Mucosa of descending colon (tissue), 3 donors: ENCODE data around the gene STPG4. TPM values are rescaled to one million over a fixed set of nuclear protein-coding genes. Genes with fewer than 3 reads are reported as not detected.
"Not testable (repeated sequence)": the region's sequence is repeated elsewhere in the genome, so short reads cannot be mapped to it uniquely, and the experiment has no call there.

Source experiments
- ATAC-seq: fragments of 200-7000 bp; cut with Tn5 transposase; one replicate; pipeline ENCODE4 v1.9.1; 2020; ENCODE audit warnings: mild to moderate bottlenecking, moderate library complexity
- DNase-seq, 3 donors: peaks; one replicate each; pipeline ENCODE4 v3.0.0-alpha.2; 2020
- H3K36me3 ChIP-seq: fragments of 200-600 bp; one replicate; pipeline ENCODE4 v1.8.0; 2021; ENCODE audit warnings: low read depth, mild to moderate bottlenecking
- H3K4me1 ChIP-seq: fragments of 200-600 bp; one replicate; pipeline ENCODE4 v1.8.0; 2021; ENCODE audit warnings: low read depth, mild to moderate bottlenecking
- H3K4me3 ChIP-seq: fragments of 200-600 bp; one replicate; pipeline ENCODE4 v1.8.0; 2021; ENCODE audit warnings: mild to moderate bottlenecking
- H3K9me3 ChIP-seq: fragments of 200-600 bp; one replicate; pipeline ENCODE4 v1.8.0; 2021; ENCODE audit warnings: mild to moderate bottlenecking
- intact Hi-C, 2 donors: fragments of 100-400 bp; cut with DNase I in 1 of 2; cut with micrococcal nuclease in 1 of 2; formaldehyde crosslinking; loops; one replicate each; pipeline versions ENCODE4 v1.11.0 to v1.11.1; 2022; cut with DNase I, micrococcal nuclease
- total RNA-seq, 3 donors: library from RNA; stranded (reverse); fragmentation: NEBNext Ultra II Directional in 2 of 3; extraction: Animal tissue kit (Norgen Biotek cat#: 25700) in 2 of 3; gene quantifications; one replicate each; pipeline versions ENCODE4 v1.2.1 to v1.2.4, GENCODE V29; 2021 to 2023
- TF ChIP-seq, protein P1 (sequence below): fragments of 200-600 bp; IDR thresholded peaks from one replicate; pipeline ENCODE4 v1.8.0; 2022; ENCODE audit warnings: antibody characterized with exemption, mild to moderate bottlenecking
- donor health status: DM: no; HTN: no; CAD: no; lungs with moderate emphysema.
- donor health status: DM: no; HTN: no; CAD: no.
- donor health status: DM: no; HTN: yes; CAD: no.

STPG4 gene
- total RNA-seq, 3 donors from 2014 or later, result 0.46 to 0.63 TPM; not detected in 1

GRCh38 chr2:47172922-47173695 is 18.0 kb upstream of the STPG4 start:
- intact Hi-C loops, result no loop called here
- no peaks in the 10 kb centered on the region for H3K9me3 ChIP-seq
- no peaks in the 10 kb centered on the region for H3K36me3 ChIP-seq
- no peak overlapping the region for H3K4me3 ChIP-seq
- no peak for DNase-seq
- TF ChIP-seq, protein P1, sequence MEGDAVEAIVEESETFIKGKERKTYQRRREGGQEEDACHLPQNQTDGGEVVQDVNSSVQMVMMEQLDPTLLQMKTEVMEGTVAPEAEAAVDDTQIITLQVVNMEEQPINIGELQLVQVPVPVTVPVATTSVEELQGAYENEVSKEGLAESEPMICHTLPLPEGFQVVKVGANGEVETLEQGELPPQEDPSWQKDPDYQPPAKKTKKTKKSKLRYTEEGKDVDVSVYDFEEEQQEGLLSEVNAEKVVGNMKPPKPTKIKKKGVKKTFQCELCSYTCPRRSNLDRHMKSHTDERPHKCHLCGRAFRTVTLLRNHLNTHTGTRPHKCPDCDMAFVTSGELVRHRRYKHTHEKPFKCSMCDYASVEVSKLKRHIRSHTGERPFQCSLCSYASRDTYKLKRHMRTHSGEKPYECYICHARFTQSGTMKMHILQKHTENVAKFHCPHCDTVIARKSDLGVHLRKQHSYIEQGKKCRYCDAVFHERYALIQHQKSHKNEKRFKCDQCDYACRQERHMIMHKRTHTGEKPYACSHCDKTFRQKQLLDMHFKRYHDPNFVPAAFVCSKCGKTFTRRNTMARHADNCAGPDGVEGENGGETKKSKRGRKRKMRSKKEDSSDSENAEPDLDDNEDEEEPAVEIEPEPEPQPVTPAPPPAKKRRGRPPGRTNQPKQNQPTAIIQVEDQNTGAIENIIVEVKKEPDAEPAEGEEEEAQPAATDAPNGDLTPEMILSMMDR, result no peak
- no peak for ATAC-seq
- peaks cover 36% of the 10 kb centered on the region for H3K4me1 ChIP-seq

- no peak for DNase-seq
- Histone ChIP-seq H3K4me3 (no peak overlapping the region), H3K36me3 (no peaks in the 10 kb centered on the region), H3K4me1 (peaks cover 36% of the 10 kb centered on the region), H3K9me3 (no peaks in the 10 kb centered on the region)
- TF ChIP-seq, protein P1, result no peak
- no peak for ATAC-seq
- intact Hi-C loops, result no loop called here
Measured at GRCh38 chr2:47172156-47172921, 17.2 kb upstream of the STPG4 start.

- intact Hi-C loops, result no loop called here
- Histone ChIP-seq H3K4me1 (peaks cover 36% of the 10 kb centered on the region), H3K9me3 (no peaks in the 10 kb centered on the region), H3K4me3 (no peak overlapping the region), H3K36me3 (peaks cover 4% of the 10 kb centered on the region)
- TF ChIP-seq, protein P1, result no peak
- no peak for DNase-seq
- ATAC-seq, result no peak
Measured at GRCh38 chr2:47169784-47170183, 14.7 kb upstream of the STPG4 start.

DNA sequence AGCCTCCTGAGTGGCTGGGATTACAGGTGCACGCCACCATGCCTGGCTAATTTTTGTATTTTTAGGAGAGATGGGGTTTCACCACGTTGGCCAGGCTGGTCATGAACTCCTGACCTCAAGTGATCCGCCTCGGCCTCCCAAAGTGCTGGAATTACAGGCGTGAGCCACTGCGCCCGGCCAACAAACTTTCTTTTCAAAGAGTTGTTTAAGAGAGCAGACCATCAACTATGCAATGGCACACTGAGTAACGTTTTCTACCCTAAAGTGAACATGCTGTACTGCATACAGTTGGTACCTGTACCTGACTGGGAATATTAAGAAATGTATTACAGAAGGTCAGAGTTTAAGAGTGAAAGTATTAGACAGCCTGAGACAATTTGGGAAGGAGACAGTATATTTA is 13.8 kb upstream of the STPG4 start:
- H3K9me3 ChIP-seq, H3K4me3 ChIP-seq, intact Hi-C loops, ATAC-seq, DNase-seq, H3K36me3 ChIP-seq: not testable (repeated sequence)
- peaks cover 33% of the 10 kb centered on the region for H3K4me1 ChIP-seq

DNA sequence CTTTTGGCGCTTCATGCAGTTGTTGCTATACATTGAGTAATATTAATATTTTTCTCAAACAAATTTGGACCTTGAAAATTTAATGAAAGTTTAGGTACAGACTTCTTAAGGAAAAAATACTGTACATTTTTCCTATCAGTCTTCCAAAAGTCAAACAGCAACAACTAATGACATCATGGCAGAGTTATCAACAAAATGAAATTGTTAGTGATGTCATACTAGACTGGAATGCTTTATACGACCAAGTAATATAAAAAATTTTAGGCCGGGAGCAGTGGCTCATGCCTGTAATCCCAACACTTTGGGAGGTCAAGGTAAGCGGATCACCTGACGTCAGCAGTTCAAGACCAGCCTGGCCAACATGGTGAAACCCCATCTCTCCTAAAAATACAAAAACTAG is 12.0 kb upstream of the STPG4 start:
- peaks cover 4% of the 10 kb centered on the region for H3K36me3 ChIP-seq
- TF ChIP-seq, protein P1, result no peak
- no peak overlapping the region for H3K4me3 ChIP-seq
- intact Hi-C loops, result no loop called here
- DNase-seq, result no peak
- H3K4me1 ChIP-seq, result peaks cover 22% of the 10 kb centered on the region
- ATAC-seq, result no peak
- no peaks in the 10 kb centered on the region for H3K9me3 ChIP-seq

DNA sequence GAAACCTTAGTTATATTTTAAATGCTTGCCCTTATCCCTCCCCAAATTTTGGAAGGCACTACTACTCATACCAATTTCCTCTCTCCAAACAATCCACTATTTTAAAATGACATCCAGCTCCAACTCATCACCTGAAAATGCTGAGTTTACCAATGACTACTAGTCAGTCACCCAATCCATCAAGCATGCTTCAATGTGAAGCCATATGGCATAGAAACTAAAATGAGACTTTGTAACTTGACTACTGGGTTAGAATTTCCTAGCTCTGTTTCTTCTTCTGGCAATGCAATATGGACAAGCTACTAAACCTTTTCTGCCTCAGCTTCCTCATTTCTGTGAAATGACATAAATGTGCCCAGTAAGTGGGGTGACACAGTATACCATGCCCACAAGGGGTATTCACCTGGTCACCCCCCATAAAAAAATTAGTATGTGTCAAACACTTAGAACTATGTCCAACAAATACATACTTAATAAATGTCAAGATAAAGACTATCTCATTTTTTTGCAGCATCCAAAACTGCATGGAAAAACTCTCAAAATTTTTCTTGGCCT is 10.0 kb upstream of the STPG4 start:
- ATAC-seq, result no peak
- no peaks in the 10 kb centered on the region for H3K9me3 ChIP-seq
- TF ChIP-seq, protein P1, result no peak
- DNase-seq, result no peak
- intact Hi-C loops, result no loop called here
- peaks cover 11% of the 10 kb centered on the region for H3K4me1 ChIP-seq
- H3K4me3 ChIP-seq, result no peak overlapping the region
- H3K36me3 ChIP-seq, result peaks cover 4% of the 10 kb centered on the region
